HEK293 (cell line): Measurements from ENCODE around the gene ARMH3.
A peak's percentile ranks its signal among the peaks of the same experiment; 100 is the strongest.

ENCODE experiments used
- AEBP2 ChIP-seq: fragments of 450-650 bp; formaldehyde crosslinking; IDR thresholded peaks from 2 replicates; pipeline ENCODE4 v1.5.1; 2016; ENCODE audit warnings: missing biosample characterization, missing genetic modification characterization, borderline replicate concordance
- EGR2 ChIP-seq: fragments of 450-650 bp; formaldehyde crosslinking; IDR thresholded peaks from 2 replicates; pipeline ENCODE4 v1.5.1; 2016; ENCODE audit warnings: low read depth, missing biosample characterization, missing genetic modification characterization
- HIC1 ChIP-seq: fragments of 450-650 bp; formaldehyde crosslinking; IDR thresholded peaks from 2 replicates; pipeline ENCODE4 v1.5.1; 2016; ENCODE audit warnings: missing biosample characterization, missing genetic modification characterization
- MEIS1 ChIP-seq: sonication (generic); formaldehyde crosslinking; IDR thresholded peaks from 2 replicates; pipeline ENCODE4 v1.8.1; 2022; ENCODE audit warnings: missing genetic modification reagents, mild to moderate bottlenecking, borderline replicate concordance
- MYNN ChIP-seq: fragments of 450-650 bp; formaldehyde crosslinking; IDR thresholded peaks from 2 replicates; pipeline ENCODE4 v1.5.1; 2016; ENCODE audit warnings: missing biosample characterization, missing genetic modification characterization, borderline replicate concordance
- OSR2 ChIP-seq: fragments of 450-650 bp; formaldehyde crosslinking; IDR thresholded peaks from 2 replicates; pipeline ENCODE4 v1.5.1; 2016; ENCODE audit warnings: missing biosample characterization, missing genetic modification characterization
- PRDM10 ChIP-seq: fragments of 450-650 bp; formaldehyde crosslinking; IDR thresholded peaks from 2 replicates; pipeline ENCODE4 v1.5.1; 2016; ENCODE audit warnings: missing biosample characterization, missing genetic modification characterization
- REST ChIP-seq: fragments of 450-650 bp; formaldehyde crosslinking; IDR thresholded peaks from 2 replicates; pipeline ENCODE4 v1.5.1; 2016; ENCODE audit warnings: missing biosample characterization, missing genetic modification characterization
- SCRT2 ChIP-seq: fragments of 450-650 bp; formaldehyde crosslinking; IDR thresholded peaks from 2 replicates; pipeline ENCODE4 v1.5.1; 2016; ENCODE audit warnings: missing biosample characterization, missing genetic modification characterization
- SETDB1 ChIP-seq: IDR thresholded peaks from one replicate; pipeline ENCODE4 v1.6.1; 2017; ENCODE audit warnings: mild to moderate bottlenecking, low read length, moderate library complexity, mixed read lengths; ENCODE audit not compliant: insufficient read length
- YY2 ChIP-seq: fragments of 450-650 bp; formaldehyde crosslinking; IDR thresholded peaks from 2 replicates; pipeline ENCODE4 v1.5.1; 2016; ENCODE audit warnings: missing biosample characterization, missing genetic modification characterization
- ZBTB26 ChIP-seq: fragments of 450-650 bp; formaldehyde crosslinking; optimal IDR thresholded peaks from 2 replicates; pipeline ENCODE3; 2016; ENCODE audit warnings: missing biosample characterization, mild to moderate bottlenecking, missing genetic modification characterization
- ZFP41 ChIP-seq: fragments of 450-650 bp; formaldehyde crosslinking; IDR thresholded peaks from 2 replicates; pipeline ENCODE4 v1.5.1; 2016; ENCODE audit warnings: missing biosample characterization, missing genetic modification characterization, borderline replicate concordance
- ZFP69B ChIP-seq: fragments of 450-650 bp; formaldehyde crosslinking; IDR thresholded peaks from 2 replicates; pipeline ENCODE4 v1.5.1; 2016; ENCODE audit warnings: missing biosample characterization, missing genetic modification characterization
- ZNF114 ChIP-seq: fragments of 450-650 bp; formaldehyde crosslinking; IDR thresholded peaks from 2 replicates; pipeline ENCODE4 v1.5.0; 2017; ENCODE audit warnings: missing biosample characterization, missing genetic modification characterization
- ZNF266 ChIP-seq: fragments of 450-650 bp; formaldehyde crosslinking; IDR thresholded peaks from 2 replicates; pipeline ENCODE4 v1.5.1; 2016; ENCODE audit warnings: missing biosample characterization, missing genetic modification characterization, low read depth
- ZNF292 ChIP-seq: fragments of 450-650 bp; formaldehyde crosslinking; IDR thresholded peaks from 2 replicates; pipeline ENCODE4 v1.5.1; 2016; ENCODE audit warnings: low read depth, missing biosample characterization, missing genetic modification characterization, borderline replicate concordance
- ZNF555 ChIP-seq: fragments of 450-650 bp; formaldehyde crosslinking; conservative IDR thresholded peaks from 2 replicates; pipeline ENCODE4 v1.5.1; 2017; ENCODE audit warnings: missing biosample characterization, mild to moderate bottlenecking, missing genetic modification characterization, inconsistent platforms
- ZNF585B ChIP-seq: fragments of 450-650 bp; formaldehyde crosslinking; IDR thresholded peaks from 2 replicates; pipeline ENCODE4 v1.5.1; 2016; ENCODE audit warnings: missing biosample characterization, missing genetic modification characterization
- ZNF621 ChIP-seq: fragments of 450-650 bp; formaldehyde crosslinking; IDR thresholded peaks from 2 replicates; pipeline ENCODE4 v1.5.1; 2017; ENCODE audit warnings: missing biosample characterization, missing genetic modification characterization
- ZNF654 ChIP-seq: fragments of 450-650 bp; formaldehyde crosslinking; IDR thresholded peaks from 2 replicates; pipeline ENCODE4 v1.5.1; 2016; ENCODE audit warnings: low read depth, missing biosample characterization, missing genetic modification characterization
- ZNF670 ChIP-seq: fragments of 450-650 bp; formaldehyde crosslinking; IDR thresholded peaks from 2 replicates; pipeline ENCODE4 v1.5.1; 2016; ENCODE audit warnings: missing biosample characterization, missing genetic modification characterization, low read depth
- ZNF747 ChIP-seq: fragments of 450-650 bp; formaldehyde crosslinking; IDR thresholded peaks from 2 replicates; pipeline ENCODE4 v1.5.1; 2016; ENCODE audit warnings: missing biosample characterization, missing genetic modification characterization
- ZNF830 ChIP-seq: fragments of 450-650 bp; IDR thresholded peaks from 2 replicates; pipeline ENCODE4 v1.5.0; 2018; ENCODE audit warnings: missing biosample characterization, missing genetic modification characterization, low read depth, mild to moderate bottlenecking, moderate library complexity
- ZSCAN5A ChIP-seq: fragments of 450-650 bp; formaldehyde crosslinking; IDR thresholded peaks from 2 replicates; pipeline ENCODE4 v1.5.1; 2016; ENCODE audit warnings: missing biosample characterization, missing genetic modification characterization

Gene ARMH3

GRCh38 chr10:102055647-102056419 is at the start of gene ARMH3 (continued):
- TF ChIP-seq ZNF747 (tag by site-specific recombination) (no peak), ZNF585B (tag by site-specific recombination) (0 out of 2 replicates have a peak, but pooled peaks have one; percentile 16), YY2 (peak; percentile 76), HIC1 (tag by site-specific recombination) (peak; percentile 20; the same call in 1 of the 2 replicates), AEBP2 (tag by site-specific recombination) (no peak), OSR2 (tag by site-specific recombination) (no peak; the same call in 1 of the 2 replicates), SETDB1 (no peak), PRDM10 (peak; percentile 99), ZSCAN5A (tag by site-specific recombination) (peak; percentile 94), ZNF114 (tag by site-specific recombination) (no peak), REST (tag by site-specific recombination) (peak; percentile 41), ZNF830 (tag by site-specific recombination) (no peak), ZNF621 (tag by site-specific recombination) (no peak), MEIS1 (CRISPR knock-in tag) (no peak), ZNF555 (tag by site-specific recombination) (no peak), ZNF266 (tag by site-specific recombination) (no peak), ZNF654 (tag by site-specific recombination) (no peak), SCRT2 (tag by site-specific recombination) (no peak; the same call in 1 of the 2 replicates), ZNF670 (tag by site-specific recombination) (no peak), ZBTB26 (peak; percentile 100), ZFP41 (tag by site-specific recombination) (no peak), ZNF292 (tag by site-specific recombination) (no peak), EGR2 (peak; percentile 53), ZFP69B (tag by site-specific recombination) (peak; percentile 70; the same call in 1 of the 2 replicates), MYNN (tag by site-specific recombination) (peak; percentile 61; the same call in 1 of the 2 replicates)
